ENCODE results near the gene SLC4A1AP.

- TF ChIP-seq, protein P1, sequence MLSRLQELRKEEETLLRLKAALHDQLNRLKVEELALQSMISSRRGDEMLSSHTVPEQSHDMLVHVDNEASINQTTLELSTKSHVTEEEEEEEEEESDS (CRISPR knock-in tag; IDR thresholded peaks at IDR 0.05; ENCODE audit: borderline replicate concordance): no peak
- no peak for TF ChIP-seq POLR2A (IDR thresholded peaks at IDR 0.05; ENCODE audit: insufficient read depth in 1 of 2, low read depth in 2 of 2, low read length in 2 of 2)
- TF ChIP-seq ZBTB26 (CRISPR knock-in tag; IDR thresholded peaks at IDR 0.05; ENCODE audit: borderline replicate concordance): no peak
- no peak for TF ChIP-seq ZNF557 (CRISPR knock-in tag; IDR thresholded peaks at IDR 0.05)
- no peak for TF ChIP-seq MZF1 (CRISPR knock-in tag; IDR thresholded peaks at IDR 0.05; ENCODE audit: borderline replicate concordance)
- no peak for TF ChIP-seq IKZF4 (CRISPR knock-in tag; IDR thresholded peaks at IDR 0.05; ENCODE audit: borderline replicate concordance, low read depth, not compliant biosample characterization)
- no peak for TF ChIP-seq ZNF576 (CRISPR knock-in tag; IDR thresholded peaks at IDR 0.05)
- no peak for TF ChIP-seq MAZ (IDR thresholded peaks at IDR 0.05; ENCODE audit: borderline replicate concordance, low read depth, low read length)
- no peak for TF ChIP-seq MAZ (CRISPR knock-in tag; IDR thresholded peaks at IDR 0.05; ENCODE audit: low read depth)
- TF ChIP-seq, protein P2, sequence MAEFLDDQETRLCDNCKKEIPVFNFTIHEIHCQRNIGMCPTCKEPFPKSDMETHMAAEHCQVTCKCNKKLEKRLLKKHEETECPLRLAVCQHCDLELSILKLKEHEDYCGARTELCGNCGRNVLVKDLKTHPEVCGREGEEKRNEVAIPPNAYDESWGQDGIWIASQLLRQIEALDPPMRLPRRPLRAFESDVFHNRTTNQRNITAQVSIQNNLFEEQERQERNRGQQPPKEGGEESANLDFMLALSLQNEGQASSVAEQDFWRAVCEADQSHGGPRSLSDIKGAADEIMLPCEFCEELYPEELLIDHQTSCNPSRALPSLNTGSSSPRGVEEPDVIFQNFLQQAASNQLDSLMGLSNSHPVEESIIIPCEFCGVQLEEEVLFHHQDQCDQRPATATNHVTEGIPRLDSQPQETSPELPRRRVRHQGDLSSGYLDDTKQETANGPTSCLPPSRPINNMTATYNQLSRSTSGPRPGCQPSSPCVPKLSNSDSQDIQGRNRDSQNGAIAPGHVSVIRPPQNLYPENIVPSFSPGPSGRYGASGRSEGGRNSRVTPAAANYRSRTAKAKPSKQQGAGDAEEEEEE (CRISPR knock-in tag; IDR thresholded peaks at IDR 0.05; ENCODE audit: borderline replicate concordance): no peak
- no peak for TF ChIP-seq EZH2 (conservative IDR thresholded peaks at IDR 0.05; ENCODE audit: low read depth, low read length)
- TF ChIP-seq DZIP1 (CRISPR knock-in tag; IDR thresholded peaks at IDR 0.05): no peak
- TF ChIP-seq, protein P3, sequence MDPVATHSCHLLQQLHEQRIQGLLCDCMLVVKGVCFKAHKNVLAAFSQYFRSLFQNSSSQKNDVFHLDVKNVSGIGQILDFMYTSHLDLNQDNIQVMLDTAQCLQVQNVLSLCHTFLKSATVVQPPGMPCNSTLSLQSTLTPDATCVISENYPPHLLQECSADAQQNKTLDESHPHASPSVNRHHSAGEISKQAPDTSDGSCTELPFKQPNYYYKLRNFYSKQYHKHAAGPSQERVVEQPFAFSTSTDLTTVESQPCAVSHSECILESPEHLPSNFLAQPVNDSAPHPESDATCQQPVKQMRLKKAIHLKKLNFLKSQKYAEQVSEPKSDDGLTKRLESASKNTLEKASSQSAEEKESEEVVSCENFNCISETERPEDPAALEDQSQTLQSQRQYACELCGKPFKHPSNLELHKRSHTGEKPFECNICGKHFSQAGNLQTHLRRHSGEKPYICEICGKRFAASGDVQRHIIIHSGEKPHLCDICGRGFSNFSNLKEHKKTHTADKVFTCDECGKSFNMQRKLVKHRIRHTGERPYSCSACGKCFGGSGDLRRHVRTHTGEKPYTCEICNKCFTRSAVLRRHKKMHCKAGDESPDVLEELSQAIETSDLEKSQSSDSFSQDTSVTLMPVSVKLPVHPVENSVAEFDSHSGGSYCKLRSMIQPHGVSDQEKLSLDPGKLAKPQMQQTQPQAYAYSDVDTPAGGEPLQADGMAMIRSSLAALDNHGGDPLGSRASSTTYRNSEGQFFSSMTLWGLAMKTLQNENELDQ (CRISPR knock-in tag; IDR thresholded peaks at IDR 0.05; ENCODE audit: borderline replicate concordance): no peak
- TF ChIP-seq ZBTB8A (CRISPR knock-in tag; IDR thresholded peaks at IDR 0.05; ENCODE audit: borderline replicate concordance, low read depth): no peak
These were observed 21.9 kb downstream of the SLC4A1AP start for GRCh38 chr2:27685577-27685976.

Measured in HepG2 (cell line).